HG02798 (cell line): Measurements from ENCODE around the gene ACAP2.
"Not testable (repeated sequence)": the region's sequence is repeated elsewhere in the genome, so short reads cannot be mapped to it uniquely, and the experiment has no call there.

Source experiments
- ATAC-seq: cut with Tn5 transposase; IDR thresholded peaks from one replicate; pipeline ENCODE4 v1.9.1; 2021; ENCODE audit warnings: mild to moderate bottlenecking; ENCODE audit not compliant: unreplicated experiment, poor library complexity

The ACAP2 gene

DNA sequence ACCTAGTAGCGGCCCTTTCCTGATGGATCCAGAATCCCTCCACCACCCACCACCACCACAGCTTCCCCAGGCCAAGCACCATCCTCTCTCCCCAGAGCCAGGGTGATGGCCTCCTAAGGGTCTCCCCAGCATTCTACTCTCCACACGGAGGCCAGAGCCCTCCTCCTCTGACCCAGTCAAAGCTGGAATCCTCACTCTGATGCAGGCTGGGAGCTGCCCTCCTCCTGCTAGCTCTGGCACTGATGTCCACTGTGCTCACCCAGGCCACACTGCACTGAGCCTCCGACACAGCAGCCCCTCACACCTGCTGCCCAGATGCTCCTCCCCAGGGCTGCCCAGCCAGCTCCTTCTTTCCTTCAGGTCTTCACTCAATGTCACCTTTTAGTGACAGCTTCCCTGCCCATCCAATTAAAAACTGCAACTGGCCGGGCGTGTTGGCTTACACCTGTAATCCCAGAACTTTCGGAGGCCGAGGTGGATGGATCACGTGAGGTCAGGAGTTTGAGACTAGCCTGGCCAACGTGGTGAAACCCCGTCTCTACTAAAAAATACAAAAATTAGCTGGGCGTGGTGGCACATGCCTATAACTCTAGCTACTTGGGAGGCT, 192.9 kb downstream of the ACAP2 start:
- ATAC-seq = no peak

DNA sequence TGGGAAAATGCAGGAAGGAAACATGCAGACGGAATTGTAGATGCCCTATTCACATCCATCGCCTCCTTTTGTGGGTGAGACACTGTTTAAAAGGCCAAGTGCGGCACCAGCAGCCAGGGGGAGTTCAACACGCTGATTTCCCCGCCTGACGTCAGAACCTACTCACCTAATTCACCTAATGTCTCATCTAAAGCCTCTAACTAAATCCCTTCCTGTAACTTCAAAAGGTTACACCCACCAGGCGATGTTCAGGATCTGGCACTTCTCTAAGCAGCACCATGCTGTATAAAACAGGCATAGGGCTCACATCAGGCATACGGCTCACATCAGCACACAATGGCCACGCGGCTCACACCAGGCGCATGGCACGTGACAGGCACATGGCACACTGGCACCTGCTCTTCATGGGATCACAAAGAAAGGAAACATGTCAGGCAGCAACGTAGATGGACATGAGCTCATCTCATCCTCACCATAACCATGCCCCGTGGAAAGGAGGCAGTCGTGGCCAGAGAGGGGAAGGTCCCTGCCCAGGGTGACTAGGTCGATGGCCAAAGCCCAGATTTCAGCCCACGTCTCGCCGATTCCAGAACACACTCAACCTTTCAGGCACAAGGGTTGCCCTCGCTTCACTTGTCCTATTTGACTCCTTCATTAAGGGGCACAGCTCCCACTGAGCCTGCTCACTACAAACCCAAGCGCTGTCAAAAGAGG, 193.6 kb downstream of the ACAP2 start:
- no peak for ATAC-seq

DNA sequence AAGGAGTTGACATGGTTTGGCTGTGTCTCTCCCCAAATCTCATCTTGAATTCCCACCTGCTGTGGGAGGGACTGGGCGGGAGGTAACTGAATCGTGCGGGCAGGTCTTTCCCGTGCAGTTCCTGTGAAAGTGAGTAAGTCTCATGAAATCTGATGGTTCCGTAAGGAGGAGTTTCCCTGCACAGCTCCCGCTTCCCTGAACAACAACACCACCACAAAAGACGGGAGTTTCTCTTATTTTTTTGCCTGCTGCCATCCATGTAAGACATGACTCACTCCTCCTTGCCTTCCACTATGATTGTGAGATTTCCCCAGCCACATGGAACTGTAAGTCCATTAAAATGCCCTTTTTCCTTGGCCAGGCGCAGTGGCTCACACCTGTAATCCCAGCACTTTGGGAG, 194.5 kb downstream of the ACAP2 start:
- ATAC-seq = no peak

DNA sequence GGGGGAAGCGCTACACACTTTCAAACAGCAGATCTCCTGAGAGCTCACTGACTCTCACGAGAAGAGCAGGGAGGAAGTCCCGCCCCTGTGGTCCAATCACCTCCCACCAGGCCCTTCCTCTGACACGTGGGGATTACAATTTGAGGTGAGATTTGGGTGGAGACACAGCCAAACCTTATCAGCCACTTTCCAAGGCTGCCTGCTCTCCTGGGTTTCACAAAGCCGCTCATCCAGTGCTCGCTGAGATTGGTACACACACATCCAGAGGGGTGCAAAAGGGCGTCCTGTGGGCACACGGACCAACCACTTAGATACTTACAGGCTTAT, 195.0 kb downstream of the ACAP2 start:
- ATAC-seq = no peak

DNA sequence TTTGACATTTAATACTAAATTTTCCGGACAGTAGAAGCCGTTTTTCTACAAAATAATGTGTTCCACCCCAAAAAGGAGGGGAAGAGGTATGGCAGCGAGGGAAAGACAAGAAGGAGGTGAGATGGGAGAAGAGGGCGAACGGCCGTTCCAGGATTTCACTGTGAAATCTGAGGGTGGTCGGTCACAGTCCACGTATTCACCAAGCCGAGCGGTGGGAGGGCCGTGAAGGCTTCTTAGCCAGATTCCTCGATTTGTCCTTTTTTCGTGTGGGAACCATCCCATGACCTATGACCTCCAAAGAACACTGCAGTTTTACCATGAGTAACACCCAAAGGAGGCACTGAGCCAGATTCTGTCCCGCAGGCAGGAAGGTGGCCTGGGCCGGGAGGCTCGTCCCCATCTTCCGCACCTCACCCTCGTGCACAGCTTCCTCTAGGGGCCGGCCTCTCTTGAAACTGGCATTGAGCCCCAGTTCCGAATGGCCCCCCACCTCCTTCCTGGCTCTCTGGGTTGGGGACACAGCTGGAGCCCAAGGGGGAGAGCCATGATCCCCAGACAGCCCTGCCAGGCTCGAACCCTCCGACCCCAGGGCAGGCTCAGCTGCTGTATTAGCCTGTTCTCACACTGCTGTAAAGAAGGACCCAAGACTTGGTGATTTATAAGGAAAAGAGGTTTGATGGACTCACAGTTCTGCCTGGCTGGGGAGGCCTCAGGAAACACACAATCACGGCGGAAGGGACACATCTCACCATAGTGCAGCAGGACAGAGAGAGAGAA, 195.5 kb downstream of the ACAP2 start:
- no peak for ATAC-seq

DNA sequence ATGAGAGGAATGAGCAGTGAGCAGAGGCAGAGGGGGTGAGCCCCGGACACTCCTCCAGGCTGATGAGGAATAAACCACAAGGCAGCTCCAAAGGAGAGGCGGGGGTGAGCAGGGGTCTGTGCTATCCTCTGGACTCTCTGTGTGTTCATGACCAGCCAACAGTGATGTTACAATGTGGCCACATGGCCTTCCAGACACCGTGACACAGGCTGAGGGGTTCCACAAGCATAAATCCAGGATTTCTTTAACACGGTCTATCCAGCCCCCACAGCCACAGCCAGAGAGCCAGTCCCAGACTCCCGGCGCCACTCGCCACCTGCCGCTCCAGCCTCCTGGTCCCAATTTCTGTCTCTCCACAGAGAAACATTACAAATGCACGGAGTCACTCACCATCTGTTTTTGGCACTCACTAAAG, 196.2 kb downstream of the ACAP2 start:
- no peak for ATAC-seq

DNA sequence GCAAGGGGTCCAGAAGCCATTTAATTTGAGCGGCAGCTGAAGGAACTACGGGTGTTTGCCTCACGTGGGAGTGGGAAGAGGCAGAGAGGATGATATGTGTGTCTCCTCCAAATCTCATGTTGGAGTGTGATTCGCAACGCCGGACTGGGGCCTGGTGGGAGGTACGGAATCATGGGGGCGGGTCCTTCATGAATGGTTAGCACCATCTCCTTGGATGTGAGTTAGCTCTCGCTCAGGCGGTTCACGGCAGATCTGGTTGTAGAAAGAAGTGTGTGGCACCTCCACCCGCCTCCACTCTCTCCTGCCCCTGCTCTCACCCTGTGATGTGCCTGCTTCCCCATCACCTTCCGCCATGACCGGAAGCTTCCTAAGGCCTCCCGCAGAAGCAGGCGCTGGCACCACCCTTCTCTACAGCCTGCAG, 197.3 kb downstream of the ACAP2 start:
- ATAC-seq = no peak

DNA sequence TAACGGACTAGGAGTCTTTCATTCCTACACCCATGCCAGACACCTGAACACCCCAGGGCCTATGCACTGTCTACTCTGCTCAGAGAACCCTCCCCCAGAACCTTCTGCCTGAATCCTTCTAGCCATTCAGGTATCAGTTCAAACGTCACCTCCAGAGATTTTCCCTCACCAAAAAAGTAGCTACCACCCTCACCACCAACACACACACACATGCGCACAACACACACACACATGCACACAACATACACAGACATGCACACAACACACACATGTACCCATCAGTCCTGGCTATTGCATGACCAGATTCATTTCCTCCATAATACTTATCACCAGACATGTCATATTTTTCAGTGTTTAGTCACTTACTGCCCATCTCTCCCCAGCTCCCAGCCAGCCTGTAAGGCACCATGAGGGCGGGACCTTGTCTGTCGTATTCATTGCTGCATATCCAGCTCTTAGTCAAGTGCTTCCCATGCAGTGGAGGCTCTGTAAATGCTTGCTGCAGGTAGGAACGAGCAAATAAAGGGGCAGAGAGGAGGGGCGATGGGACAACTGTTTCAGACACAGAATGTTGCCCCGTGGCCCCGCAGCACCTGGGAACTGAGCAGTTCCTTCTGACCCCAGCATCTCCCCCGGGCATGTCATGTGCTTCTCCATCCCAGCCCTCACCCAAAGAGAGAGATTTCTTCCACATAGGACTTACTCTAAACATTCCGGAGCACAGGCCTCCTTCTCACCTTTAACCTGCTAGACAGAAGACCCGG, 201.0 kb downstream of the ACAP2 start:
- ATAC-seq = no peak

DNA sequence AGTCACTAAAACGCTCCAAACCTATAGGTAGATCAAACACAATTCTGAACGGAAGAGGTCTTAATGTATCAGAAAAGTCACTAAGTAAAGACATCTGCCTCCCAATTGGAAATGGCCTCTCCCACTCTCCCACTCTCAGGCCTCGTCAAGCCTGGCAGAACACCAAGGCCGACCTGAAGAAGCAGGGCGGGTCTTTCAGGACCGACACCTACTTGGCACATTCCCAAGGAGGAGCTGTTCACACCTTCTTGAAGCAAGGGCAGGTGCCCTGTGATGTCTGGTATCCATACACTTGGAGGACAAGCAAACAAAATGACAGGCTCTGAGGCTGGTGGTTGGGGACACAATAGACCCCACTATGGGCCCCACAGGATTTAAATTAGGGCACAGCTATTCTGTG, 201.9 kb downstream of the ACAP2 start:
- no peak for ATAC-seq

DNA sequence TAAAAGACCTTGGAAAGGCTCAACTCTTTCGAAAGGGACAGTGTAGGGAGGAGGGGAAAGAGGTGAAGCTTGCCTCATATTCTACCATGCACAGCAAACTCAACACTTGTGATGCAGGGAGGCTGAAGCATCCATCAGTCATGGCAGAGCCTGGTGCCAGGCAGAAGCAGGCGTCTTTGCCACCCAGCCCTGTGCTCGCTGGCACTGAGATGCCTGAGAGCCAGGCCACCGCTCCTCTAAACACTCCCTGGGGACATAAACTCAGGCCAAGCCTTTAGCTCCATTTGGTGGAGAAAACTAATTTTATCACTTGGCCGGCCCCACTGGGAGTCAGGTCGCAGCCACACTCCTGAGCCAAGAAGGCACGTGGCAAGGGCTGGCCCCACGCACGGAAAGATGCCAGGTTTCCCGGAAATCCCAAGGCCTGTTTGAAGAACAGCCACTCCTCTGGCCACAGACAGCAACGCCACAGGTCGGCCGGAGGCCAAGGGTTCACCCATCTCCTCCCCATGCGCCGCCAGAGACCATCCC, 202.6 kb downstream of the ACAP2 start:
- ATAC-seq = no peak

DNA sequence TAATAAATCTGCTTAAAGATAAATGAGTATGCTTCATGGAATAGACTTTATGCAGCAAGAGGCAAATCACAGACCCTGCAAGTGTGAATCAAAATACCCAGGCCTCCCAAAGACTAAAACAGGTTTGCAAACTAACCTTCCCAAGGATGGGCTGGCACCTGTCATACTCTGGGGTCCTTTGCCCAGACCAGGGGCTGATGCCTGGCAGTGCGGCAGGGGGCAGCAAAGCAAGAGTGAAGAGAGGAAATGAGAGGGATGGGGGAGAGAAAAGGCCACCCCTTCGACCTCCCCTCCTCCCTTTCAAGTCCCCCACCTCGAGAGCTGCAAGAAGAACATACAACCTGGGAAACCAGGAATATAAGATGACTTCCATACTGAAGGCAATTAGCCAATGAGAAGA, 203.7 kb downstream of the ACAP2 start:
- ATAC-seq = no peak

DNA sequence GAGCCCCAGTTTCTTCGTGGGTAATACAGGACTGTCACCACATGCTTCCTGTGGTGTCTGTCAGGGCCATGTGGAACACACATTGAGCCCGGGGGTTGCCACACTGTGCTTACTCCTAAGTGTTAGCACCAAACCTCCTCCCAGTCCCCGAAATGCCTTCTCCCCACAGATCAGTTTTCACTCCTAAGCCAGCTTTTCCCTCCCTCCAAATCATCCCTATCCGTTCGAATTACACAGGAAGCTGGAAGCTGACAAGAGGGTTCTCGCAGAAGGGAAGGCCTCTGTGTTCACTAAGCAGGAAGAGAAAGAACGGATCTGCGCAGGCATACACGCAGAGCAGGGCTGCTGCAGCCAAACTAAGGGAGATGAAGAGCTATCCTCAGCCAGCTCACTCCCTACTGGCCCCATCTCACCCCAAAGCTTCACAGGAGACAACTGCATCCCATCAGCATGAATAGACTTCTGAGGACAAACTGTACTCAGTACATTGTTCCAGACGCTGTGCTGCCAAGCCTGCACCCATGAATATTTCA, 204.2 kb downstream of the ACAP2 start:
- no peak for ATAC-seq

DNA sequence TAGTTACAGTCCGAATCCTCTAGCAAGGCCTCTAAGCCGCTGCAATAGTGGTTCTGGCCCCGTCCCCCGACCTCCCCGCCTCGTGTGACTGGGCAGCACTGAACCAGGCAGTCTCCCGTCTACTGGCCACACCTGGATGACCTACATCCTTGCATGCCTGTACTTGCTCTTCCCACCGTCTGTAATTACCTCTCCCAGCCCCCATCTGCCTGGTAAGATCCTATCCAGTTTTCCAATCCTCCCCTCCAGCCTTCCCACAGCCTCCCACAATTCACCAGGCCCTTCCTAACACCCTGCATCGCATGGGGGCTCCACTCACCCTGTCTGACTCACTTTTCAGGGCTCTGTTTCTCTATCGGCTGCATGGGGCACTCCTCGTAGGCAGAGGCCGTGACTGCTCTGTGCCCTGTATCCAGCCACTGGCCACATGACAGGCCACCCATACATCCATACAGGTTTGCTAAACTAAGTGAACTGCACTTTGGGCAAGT, 204.7 kb downstream of the ACAP2 start:
- no peak for ATAC-seq

DNA sequence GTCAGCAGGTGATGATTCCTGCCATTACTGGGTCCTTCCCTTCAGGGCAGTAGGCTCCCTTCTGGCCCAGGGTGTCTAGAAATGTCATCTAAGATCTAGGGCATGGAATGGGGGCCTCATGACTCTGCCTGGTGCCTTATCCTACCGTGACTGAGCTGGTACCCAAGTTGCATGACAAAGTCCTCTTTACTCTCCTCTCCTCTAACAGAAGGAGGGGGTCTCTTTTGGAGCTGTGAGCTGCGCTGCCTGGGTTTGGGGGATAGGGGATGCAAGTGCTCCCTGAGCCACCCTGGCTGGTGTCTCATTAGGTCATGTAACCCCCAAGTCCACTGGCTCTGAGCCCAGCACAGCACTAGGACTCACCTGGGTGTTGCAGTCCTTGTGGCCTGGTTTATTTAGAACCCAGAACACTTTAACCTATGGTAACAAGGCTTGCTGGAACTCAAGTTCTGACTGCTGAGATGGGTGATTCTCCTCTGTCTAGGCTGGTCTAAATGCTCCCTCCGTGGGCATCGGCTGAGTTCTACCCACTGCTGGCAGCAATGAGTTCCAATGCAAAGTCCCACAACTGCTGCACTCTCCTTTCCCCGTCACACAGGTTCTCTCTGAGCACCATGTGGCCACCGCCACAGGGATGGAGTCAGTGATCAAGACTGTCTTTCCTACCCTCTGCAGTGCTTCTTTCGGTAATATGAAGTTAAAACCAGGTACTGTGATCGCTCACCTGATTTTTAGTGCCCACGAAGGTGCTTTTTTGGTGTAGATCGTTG, 205.8 kb downstream of the ACAP2 start:
- ATAC-seq = no peak

DNA sequence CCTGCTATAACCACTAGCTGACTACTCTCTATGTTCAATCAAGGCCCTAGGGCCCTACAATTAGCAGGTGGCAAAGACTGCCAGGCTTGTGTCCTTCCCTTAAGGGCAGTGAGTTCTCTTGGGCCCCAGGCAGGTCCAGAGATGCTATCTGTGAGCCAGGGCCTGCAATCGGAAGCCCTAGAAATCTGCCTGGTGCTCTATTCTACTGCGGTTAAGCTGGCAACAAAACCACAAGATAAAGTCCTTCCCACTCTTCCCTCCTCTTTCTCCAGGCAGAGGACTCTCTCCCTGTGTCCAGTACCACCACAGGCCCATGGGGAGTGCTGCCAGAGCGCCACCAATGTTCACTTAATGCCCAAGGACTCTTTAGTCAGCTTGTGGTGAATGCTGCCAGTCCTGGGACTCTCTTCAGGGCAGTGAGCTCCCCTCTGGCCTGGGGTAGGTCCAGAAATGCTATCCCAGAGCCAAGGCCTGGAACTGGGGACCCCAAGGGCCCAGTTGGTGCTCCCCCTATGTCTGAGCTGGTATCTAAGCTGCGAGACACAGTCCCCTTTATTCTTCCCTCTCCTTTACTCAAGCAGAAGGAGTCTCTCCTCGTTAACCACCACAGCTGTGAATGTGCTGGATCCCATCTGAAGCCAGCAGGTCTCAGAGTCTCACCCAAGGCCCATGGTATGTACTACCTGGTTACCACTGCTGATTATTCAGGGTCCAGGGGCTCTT, 206.6 kb downstream of the ACAP2 start:
- no peak for ATAC-seq

DNA sequence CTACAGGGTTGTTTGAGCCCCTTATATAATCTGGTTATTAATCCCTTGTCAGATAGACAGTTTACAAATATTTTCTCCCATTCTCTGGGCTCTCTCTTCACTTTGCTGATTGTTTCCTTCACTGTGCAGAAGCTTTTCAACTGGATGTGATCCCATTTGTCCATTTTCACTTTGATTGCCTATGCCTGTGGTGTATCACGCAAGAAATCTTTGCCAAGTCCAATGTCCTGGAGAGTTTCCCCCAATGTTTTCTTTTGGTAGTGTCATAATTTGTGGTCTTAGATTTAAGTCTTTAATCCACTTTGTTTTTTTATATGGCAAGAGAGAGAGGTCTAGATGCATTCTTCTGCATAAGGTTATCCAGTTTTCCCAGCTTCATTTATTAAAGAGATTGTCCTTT, 212.6 kb downstream of the ACAP2 start:
- no peak for ATAC-seq

DNA sequence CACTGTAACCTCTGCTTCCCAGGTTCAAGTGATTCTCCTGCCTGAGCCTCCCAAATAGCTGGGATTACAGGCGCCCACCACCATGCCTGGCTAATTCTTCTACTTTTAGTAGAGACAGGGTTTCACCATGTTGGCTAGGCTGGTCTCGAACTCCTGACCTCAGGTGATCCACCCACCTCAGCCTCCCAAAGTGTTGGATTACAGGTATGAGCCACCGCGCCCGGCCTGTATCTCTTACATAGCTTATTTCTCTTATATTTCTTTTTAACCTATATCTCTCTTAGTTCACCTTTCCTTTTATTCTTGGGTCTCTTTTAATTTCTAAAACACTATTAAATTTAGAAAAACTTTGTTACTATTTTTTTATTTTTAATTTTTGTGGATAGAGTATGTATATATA, 213.9 kb downstream of the ACAP2 start:
- not testable (repeated sequence) for ATAC-seq

DNA sequence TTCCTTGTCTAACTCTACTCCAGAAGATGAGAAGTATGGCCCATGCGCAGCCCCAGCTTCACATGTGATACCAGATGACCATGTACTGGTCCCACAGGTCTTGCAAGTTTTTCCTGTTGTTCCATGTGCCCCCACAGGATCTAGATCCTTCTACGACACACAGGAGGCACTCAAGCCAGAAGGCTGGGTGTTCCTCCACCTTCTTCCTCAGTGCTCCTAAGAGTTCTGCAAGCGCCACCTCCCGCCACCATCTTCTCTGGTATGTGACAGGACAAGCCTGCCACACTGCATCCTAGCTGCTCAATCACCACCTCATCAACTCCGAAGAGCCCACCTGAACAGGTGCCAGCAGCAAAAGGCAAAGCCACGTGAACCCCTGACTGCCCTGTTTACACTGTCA, 214.9 kb downstream of the ACAP2 start:
- no peak for ATAC-seq

DNA sequence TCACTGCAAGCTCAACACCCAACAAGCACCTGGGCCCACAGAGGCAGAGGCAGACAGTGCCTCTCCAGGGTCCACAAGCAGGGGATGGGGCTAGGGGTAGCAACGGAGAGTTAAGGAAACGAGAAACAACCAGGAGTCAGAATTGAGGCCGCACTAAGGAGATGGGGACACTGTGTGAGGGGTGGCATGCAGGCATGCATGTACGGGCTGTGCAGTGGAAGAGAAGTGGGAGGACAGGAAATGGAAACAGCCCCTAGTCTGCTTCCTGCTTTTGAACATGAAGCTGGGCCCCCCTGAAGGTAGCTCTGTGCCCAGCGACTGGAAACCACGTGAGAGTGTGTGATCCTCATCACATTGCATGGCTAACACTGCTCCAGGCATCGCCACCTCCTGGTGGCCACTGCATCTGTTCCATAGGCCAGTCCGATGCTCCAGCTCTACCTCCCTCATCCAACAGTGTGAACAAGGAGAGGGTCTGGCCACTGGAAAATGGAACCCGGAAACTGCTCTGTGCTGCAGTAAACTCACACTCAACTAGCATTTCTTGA, 215.8 kb downstream of the ACAP2 start:
- no peak for ATAC-seq
